HG03045 (cell line): ENCODE measurements around the gene CD2AP.
"Not testable (repeated sequence)": the region's sequence is repeated elsewhere in the genome, so short reads cannot be mapped to it uniquely, and the experiment has no call there.

ENCODE experiments used
- ATAC-seq: cut with Tn5 transposase; IDR thresholded peaks from one replicate; pipeline ENCODE4 v1.9.1; 2021; ENCODE audit warnings: mild to moderate bottlenecking, moderate library complexity; ENCODE audit not compliant: unreplicated experiment

Gene CD2AP

GRCh38 chr6:47457370-47457769, 20.2 kb upstream of the CD2AP start:
- ATAC-seq: no peak

GRCh38 chr6:47464052-47464451, 13.5 kb upstream of the CD2AP start:
- no peak for ATAC-seq

GRCh38 chr6:47465117-47465516, 12.5 kb upstream of the CD2AP start:
- no peak for ATAC-seq

- ATAC-seq: no peak
These were observed 5.7 kb upstream of the CD2AP start for GRCh38 chr6:47471911-47472310.

- no peak for ATAC-seq
These were observed 3.7 kb upstream of the CD2AP start for GRCh38 chr6:47473791-47474346.

GRCh38 chr6:47475319-47475816, 2.2 kb upstream of the CD2AP start:
- ATAC-seq: no peak

- ATAC-seq: no peak
These were observed 650 bp upstream of the CD2AP start for GRCh38 chr6:47476781-47477496.

- peak; percentile 39 for ATAC-seq
These were observed 897 bp downstream of the CD2AP start for GRCh38 chr6:47478233-47479139.

GRCh38 chr6:47479140-47479508, 1.5 kb downstream of the CD2AP start:
- ATAC-seq: no peak

- ATAC-seq: no peak
These were observed 2.3 kb downstream of the CD2AP start for GRCh38 chr6:47479874-47480273.

- not testable (repeated sequence) for ATAC-seq
These were observed 3.6 kb downstream of the CD2AP start for GRCh38 chr6:47481213-47481612.

- ATAC-seq: no peak
These were observed 4.2 kb downstream of the CD2AP start for GRCh38 chr6:47481806-47482205.

- ATAC-seq: no peak
These were observed 5.9 kb downstream of the CD2AP start for GRCh38 chr6:47483516-47483852.

- ATAC-seq: no peak
These were observed 6.4 kb downstream of the CD2AP start for GRCh38 chr6:47483853-47484546.

GRCh38 chr6:47484616-47485015, 7.0 kb downstream of the CD2AP start:
- ATAC-seq: no peak

- no peak for ATAC-seq
These were observed 7.5 kb downstream of the CD2AP start for GRCh38 chr6:47485083-47485482.

- ATAC-seq: no peak
These were observed 8.0 kb downstream of the CD2AP start for GRCh38 chr6:47485491-47486135.

- ATAC-seq: no peak
These were observed 12.4 kb downstream of the CD2AP start for GRCh38 chr6:47489995-47490394.

GRCh38 chr6:47490676-47491075, 13.1 kb downstream of the CD2AP start:
- no peak for ATAC-seq

GRCh38 chr6:47492355-47492754, 14.8 kb downstream of the CD2AP start:
- ATAC-seq: no peak

- no peak for ATAC-seq
These were observed 17.6 kb downstream of the CD2AP start for GRCh38 chr6:47495207-47495606.
